Osteocyte (in vitro differentiated cells): Measurements from ENCODE around the gene ADAP1. TPM values are rescaled to one million over a fixed set of nuclear protein-coding genes. Genes with fewer than 3 reads are reported as not detected.

Source experiments
- DNase-seq: peaks from one replicate; pipeline ENCODE4 v3.0.0; 2021; ENCODE audit warnings: mixed read lengths; ENCODE audit not compliant: unreplicated experiment; ENCODE audit errors: extremely low spot score
- H3K27ac Mint-ChIP-seq: one replicate; pipeline ENCODE4 v1.8.0; 2021; ENCODE audit warnings: mild to moderate bottlenecking, mixed read lengths; ENCODE audit not compliant: unreplicated experiment
- H3K27me3 Mint-ChIP-seq: one replicate; pipeline ENCODE4 v1.8.0; 2021; ENCODE audit warnings: mixed read lengths; ENCODE audit not compliant: unreplicated experiment
- H3K36me3 Mint-ChIP-seq: one replicate; pipeline ENCODE4 v1.8.0; 2021; ENCODE audit warnings: mixed read lengths; ENCODE audit not compliant: unreplicated experiment
- H3K4me1 Mint-ChIP-seq: one replicate; pipeline ENCODE4 v1.8.0; 2021; ENCODE audit warnings: mixed read lengths; ENCODE audit not compliant: unreplicated experiment
- H3K4me3 Mint-ChIP-seq: one replicate; pipeline ENCODE4 v1.8.0; 2021; ENCODE audit warnings: mild to moderate bottlenecking, moderate library complexity, mixed read lengths; ENCODE audit not compliant: unreplicated experiment
- H3K9me3 Mint-ChIP-seq: one replicate; pipeline ENCODE4 v1.8.0; 2021; ENCODE audit warnings: mixed read lengths; ENCODE audit not compliant: unreplicated experiment
- total RNA-seq: library from RNA; stranded (reverse); gene quantifications from 2 replicates; pipeline ENCODE4 v1.2.1, GENCODE V29; 2021
- TF ChIP-seq, protein P1 (sequence below): fragments of 200-600 bp; sonication (generic); IDR thresholded peaks from 2 replicates; pipeline ENCODE4 v1.5.0; 2021; ENCODE audit warnings: antibody characterized with exemption, mild to moderate bottlenecking, moderate library complexity

ADAP1 gene
- total RNA-seq, 1 donor from 2014 or later, result 5.8 TPM

DNA sequence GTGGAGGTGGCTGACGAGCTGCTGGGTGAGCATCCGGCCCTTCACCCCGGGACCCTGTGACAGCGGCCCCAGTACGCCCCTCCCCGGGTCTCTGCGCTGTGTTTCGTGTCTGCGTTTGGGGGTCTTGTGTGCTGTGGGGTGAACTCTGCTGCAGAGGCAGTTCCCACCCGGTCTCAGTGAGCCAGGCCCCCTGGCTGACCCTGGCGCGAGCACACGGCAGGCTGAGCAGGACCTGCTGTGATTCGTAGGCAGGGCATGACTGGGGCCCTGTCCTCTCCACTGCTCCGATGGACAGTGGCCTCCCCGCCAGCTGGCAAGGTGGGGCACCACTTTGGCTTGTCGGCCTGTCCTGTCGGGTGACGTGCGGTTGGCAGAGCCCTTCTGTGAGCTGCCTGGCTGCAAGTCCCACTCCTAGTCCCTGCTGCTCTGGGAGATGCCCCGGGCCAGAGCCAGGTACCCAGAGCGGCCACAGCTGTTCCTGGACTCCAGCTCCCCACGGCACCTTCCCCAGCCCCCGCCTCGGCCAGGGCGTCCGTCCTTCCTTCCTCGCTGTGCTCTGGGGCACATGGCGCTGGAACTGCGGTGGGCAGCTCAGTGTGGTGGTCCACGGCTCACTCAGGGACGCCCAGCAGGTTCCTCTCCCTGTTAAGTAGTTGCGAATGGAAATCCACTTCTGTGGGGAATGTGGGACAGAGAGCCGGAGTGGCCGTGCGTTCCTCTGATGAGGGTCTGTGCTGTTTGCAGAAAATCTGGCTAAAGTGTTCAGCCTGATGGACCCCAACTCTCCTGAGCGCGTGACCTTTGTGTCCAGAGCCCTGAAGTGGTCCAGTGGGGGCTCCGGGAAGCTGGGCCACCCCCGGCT is 67.6 kb downstream of the ADAP1 start:
- peaks cover 10% of the 10 kb centered on the region for H3K36me3 Mint-ChIP-seq
- no peaks in the 10 kb centered on the region for H3K27me3 Mint-ChIP-seq
- no peak for DNase-seq
- no peak overlapping the region for H3K4me3 Mint-ChIP-seq
- no peak overlapping the region for H3K27ac Mint-ChIP-seq
- TF ChIP-seq, protein P1, sequence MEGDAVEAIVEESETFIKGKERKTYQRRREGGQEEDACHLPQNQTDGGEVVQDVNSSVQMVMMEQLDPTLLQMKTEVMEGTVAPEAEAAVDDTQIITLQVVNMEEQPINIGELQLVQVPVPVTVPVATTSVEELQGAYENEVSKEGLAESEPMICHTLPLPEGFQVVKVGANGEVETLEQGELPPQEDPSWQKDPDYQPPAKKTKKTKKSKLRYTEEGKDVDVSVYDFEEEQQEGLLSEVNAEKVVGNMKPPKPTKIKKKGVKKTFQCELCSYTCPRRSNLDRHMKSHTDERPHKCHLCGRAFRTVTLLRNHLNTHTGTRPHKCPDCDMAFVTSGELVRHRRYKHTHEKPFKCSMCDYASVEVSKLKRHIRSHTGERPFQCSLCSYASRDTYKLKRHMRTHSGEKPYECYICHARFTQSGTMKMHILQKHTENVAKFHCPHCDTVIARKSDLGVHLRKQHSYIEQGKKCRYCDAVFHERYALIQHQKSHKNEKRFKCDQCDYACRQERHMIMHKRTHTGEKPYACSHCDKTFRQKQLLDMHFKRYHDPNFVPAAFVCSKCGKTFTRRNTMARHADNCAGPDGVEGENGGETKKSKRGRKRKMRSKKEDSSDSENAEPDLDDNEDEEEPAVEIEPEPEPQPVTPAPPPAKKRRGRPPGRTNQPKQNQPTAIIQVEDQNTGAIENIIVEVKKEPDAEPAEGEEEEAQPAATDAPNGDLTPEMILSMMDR, result no peak
- H3K9me3 Mint-ChIP-seq, result no peaks in the 10 kb centered on the region
- H3K4me1 Mint-ChIP-seq, result peaks cover 9% of the 10 kb centered on the region

DNA sequence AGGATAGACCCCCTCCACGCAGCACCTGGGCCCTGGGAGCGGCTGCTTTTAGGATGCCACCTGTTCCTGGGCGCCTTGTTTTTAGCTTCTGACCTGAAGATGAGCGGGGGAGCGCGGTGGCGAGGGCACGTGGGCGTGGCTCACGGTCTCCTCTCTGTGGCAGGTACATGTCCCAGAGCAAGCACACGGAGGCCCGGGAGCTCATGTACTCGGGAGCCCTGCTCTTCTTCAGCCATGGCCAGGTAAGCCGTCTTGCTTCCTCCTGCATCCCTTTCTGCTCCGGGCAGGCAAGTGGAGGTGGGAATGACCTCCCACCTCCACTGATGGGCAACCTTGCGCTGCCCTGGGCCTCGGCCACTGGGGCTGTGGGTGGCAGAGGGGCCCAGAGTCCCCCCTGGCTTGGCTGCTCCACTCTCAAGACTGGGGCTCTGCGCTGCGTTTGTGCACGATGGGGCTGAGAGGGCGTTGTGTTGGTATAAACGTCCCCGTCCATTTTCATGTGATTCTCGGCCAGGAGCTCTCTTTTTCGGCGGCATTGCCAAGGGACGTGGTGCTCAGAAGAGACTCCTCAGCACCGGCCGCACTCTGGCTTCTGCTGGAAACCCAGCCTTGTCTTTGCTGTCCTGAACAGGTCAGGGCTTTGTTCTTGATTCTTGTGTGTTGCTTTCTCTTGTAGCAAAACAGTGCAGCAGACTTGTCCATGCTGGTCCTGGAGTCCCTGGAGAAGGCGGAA is 68.4 kb downstream of the ADAP1 start:
- TF ChIP-seq, protein P1, result no peak
- Mint-ChIP-seq H3K4me1 (peaks cover 11% of the 10 kb centered on the region), H3K9me3 (no peaks in the 10 kb centered on the region), H3K4me3 (no peak overlapping the region), H3K27me3 (no peaks in the 10 kb centered on the region), H3K27ac (no peak overlapping the region), H3K36me3 (peaks cover 10% of the 10 kb centered on the region)
- no peak for DNase-seq

DNA sequence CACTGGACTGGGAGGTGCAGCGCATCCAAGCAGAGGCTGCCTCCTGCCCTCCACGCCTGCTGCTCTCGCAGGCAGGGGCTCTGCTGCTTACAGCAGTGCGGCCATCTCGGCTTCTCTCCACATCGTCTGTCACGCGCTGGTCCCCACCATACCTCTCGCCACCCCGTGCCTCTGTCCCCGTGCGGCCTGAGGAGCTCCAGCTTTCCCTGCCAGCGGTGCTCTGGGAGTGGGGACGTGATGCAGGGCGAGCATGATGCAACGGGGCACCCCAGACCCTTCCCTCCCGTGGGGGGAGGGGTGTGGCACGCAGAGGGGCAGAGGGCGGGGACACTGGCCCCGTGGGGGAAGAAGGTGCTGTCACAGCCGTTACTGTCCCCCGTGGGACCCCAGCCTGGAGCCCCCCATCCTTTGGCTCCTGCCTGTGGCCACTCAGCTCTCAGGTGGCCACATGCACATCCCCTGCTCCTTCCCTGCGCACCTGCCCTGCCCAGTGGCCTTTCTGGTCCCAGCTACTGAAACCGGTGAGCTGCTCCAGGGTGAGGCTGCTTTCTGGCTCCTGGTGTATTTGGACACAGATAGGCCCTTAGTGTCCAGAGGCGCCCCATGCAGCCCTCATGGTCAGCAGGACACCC is 69.1 kb downstream of the ADAP1 start:
- H3K4me1 Mint-ChIP-seq, result peaks cover 11% of the 10 kb centered on the region
- TF ChIP-seq, protein P1, result no peak
- H3K9me3 Mint-ChIP-seq, result no peaks in the 10 kb centered on the region
- H3K36me3 Mint-ChIP-seq, result peaks cover 8% of the 10 kb centered on the region
- no peak overlapping the region for H3K4me3 Mint-ChIP-seq
- H3K27ac Mint-ChIP-seq, result no peak overlapping the region
- H3K27me3 Mint-ChIP-seq, result no peaks in the 10 kb centered on the region
- DNase-seq, result no peak

DNA sequence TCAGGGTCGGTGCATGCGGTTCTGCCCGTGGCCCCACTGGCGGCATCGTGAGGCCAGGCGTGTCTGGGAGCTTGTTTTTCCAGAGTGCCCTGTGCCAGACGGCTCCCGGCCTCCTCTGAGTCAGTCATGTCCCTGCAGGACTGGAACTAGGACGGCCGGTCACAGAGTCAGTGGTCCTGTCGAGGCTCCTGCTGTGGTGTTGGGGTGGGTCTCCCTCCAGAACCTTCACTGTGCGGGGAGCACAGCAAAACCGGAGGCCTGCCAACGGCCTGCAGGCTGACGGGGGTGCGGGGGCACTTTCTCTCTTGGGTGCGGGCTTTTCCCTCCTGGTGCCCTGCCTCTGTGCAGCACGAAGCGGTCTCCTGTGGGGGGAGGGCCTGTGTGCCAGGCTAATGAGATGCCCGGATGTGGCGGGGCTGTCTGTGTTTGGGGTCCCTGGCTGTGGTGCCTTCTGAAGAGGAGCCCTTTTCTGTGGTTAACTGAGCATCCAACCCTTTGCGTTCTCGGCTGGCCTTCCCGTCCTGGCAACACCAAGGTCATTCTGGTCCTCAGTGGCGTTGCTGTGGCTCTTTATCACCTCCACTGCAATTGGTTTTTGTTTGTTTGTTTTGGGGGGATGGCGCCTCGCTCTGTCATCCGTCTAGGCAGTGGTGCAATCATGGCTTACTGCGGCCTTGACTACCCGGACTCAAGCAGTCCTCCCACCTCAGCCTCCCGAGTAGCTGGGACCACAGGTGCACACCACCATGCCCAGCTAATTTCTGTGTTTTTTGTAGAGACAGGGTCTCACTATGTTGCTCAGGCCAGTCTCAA is 70.1 kb downstream of the ADAP1 start:
- TF ChIP-seq, protein P1, result no peak
- H3K27ac Mint-ChIP-seq, result no peak overlapping the region
- DNase-seq, result no peak
- no peaks in the 10 kb centered on the region for H3K27me3 Mint-ChIP-seq
- H3K9me3 Mint-ChIP-seq, result no peaks in the 10 kb centered on the region
- peaks cover 8% of the 10 kb centered on the region for H3K36me3 Mint-ChIP-seq
- peaks cover 12% of the 10 kb centered on the region for H3K4me1 Mint-ChIP-seq
- no peak overlapping the region for H3K4me3 Mint-ChIP-seq
